ENCODE data around the gene PDE4D. TPM values are rescaled to one million over a fixed set of nuclear protein-coding genes. Genes with fewer than 3 reads are reported as not detected.

Gene PDE4D
- total RNA-seq, 1 donor from 2014 or later, result 2.3 TPM

- no peak overlapping the region for H3K4me2 ChIP-seq
- peaks cover 5% of the 10 kb centered on the region for H3K9me3 Mint-ChIP-seq
- H3F3A ChIP-seq (ENCODE audit: low read depth), result no peaks in the 10 kb centered on the region
- no peaks in the 10 kb centered on the region for H3K36me3 Mint-ChIP-seq
- H3K4me3 Mint-ChIP-seq, result no peak overlapping the region
- no peaks in the 10 kb centered on the region for H3K27me3 ChIP-seq
- H3K36me3 ChIP-seq, result no peaks in the 10 kb centered on the region
- H3K9ac ChIP-seq, result no peak overlapping the region
- TF ChIP-seq EZH2 (IDR thresholded peaks at IDR 0.05) (no peak), CTCF (IDR thresholded peaks at IDR 0.05) (no peak), EZH2phosphoT487 (IDR thresholded peaks at IDR 0.05) (no peak)
- no peak overlapping the region for H3K4me3 ChIP-seq
- H3K79me2 ChIP-seq (ENCODE audit: low read depth), result no peaks in the 10 kb centered on the region
- no peaks in the 10 kb centered on the region for H3K9me3 ChIP-seq (ENCODE audit: low read depth)
- no peak overlapping the region for H3K27ac Mint-ChIP-seq
- no peak overlapping the region for H2AFZ ChIP-seq (replicated peaks)
- no peaks in the 10 kb centered on the region for H3K4me1 ChIP-seq
- H3K27ac ChIP-seq, result no peak overlapping the region
- DNase-seq (ENCODE audit: low spot score), result no peak
- H3K4me1 Mint-ChIP-seq, result no peaks in the 10 kb centered on the region
- no peaks in the 10 kb centered on the region for H3K27me3 Mint-ChIP-seq (ENCODE audit: insufficient read depth, low read depth)
- H4K20me1 ChIP-seq (ENCODE audit: low read depth), result no peaks in the 10 kb centered on the region
Observed at GRCh38 chr5:59629561-59629960, 264.0 kb downstream of the PDE4D start.

- Mint-ChIP-seq H3K4me3 (no peak overlapping the region), H3K4me1 (no peaks in the 10 kb centered on the region), H3K9me3 (no peaks in the 10 kb centered on the region), H3K27ac (no peak overlapping the region), H3K27me3 (ENCODE audit: insufficient read depth, low read depth) (no peaks in the 10 kb centered on the region), H3K36me3 (no peaks in the 10 kb centered on the region)
- Histone ChIP-seq H3K36me3 (no peaks in the 10 kb centered on the region), H3K9me3 (ENCODE audit: low read depth) (no peaks in the 10 kb centered on the region), H3K4me2 (no peak overlapping the region), H2AFZ (replicated peaks) (no peak overlapping the region), H3K27ac (no peak overlapping the region), H3K4me3 (no peak overlapping the region), H3K4me1 (no peaks in the 10 kb centered on the region), H4K20me1 (ENCODE audit: low read depth) (no peaks in the 10 kb centered on the region), H3K79me2 (ENCODE audit: low read depth) (no peaks in the 10 kb centered on the region), H3F3A (ENCODE audit: low read depth) (no peaks in the 10 kb centered on the region), H3K9ac (no peak overlapping the region), H3K27me3 (no peaks in the 10 kb centered on the region)
- TF ChIP-seq EZH2 (IDR thresholded peaks at IDR 0.05) (no peak), CTCF (IDR thresholded peaks at IDR 0.05) (no peak), EZH2phosphoT487 (IDR thresholded peaks at IDR 0.05) (no peak)
- no peak for DNase-seq (ENCODE audit: low spot score)
Observed at GRCh38 chr5:59628062-59628828, 265.3 kb downstream of the PDE4D start.

GRCh38 chr5:59624898-59625297, 268.6 kb downstream of the PDE4D start:
- Histone ChIP-seq H2AFZ (replicated peaks) (no peak overlapping the region), H3F3A (ENCODE audit: low read depth) (no peaks in the 10 kb centered on the region), H3K4me2 (no peak overlapping the region), H4K20me1 (ENCODE audit: low read depth) (no peaks in the 10 kb centered on the region), H3K4me3 (no peak overlapping the region), H3K36me3 (no peaks in the 10 kb centered on the region), H3K27ac (no peak overlapping the region), H3K9ac (no peak overlapping the region), H3K27me3 (no peaks in the 10 kb centered on the region), H3K9me3 (ENCODE audit: low read depth) (no peaks in the 10 kb centered on the region), H3K79me2 (ENCODE audit: low read depth) (no peaks in the 10 kb centered on the region), H3K4me1 (no peaks in the 10 kb centered on the region)
- Mint-ChIP-seq H3K27ac (no peak overlapping the region), H3K4me3 (no peak overlapping the region), H3K9me3 (no peaks in the 10 kb centered on the region), H3K27me3 (ENCODE audit: insufficient read depth, low read depth) (no peaks in the 10 kb centered on the region), H3K4me1 (peaks cover 3% of the 10 kb centered on the region), H3K36me3 (no peaks in the 10 kb centered on the region)
- TF ChIP-seq CTCF (IDR thresholded peaks at IDR 0.05) (no peak), EZH2 (IDR thresholded peaks at IDR 0.05) (no peak), EZH2phosphoT487 (IDR thresholded peaks at IDR 0.05) (no peak)
- DNase-seq (ENCODE audit: low spot score), result no peak

All from neural progenitor cell (in vitro differentiated cells).